Epithelial cell of proximal tubule (primary cell): ENCODE measurements around the gene PPCDC. TPM values are rescaled to one million over a fixed set of nuclear protein-coding genes. Genes with fewer than 3 reads are reported as not detected.
"Not testable (repeated sequence)": the region's sequence is repeated elsewhere in the genome, so short reads cannot be mapped to it uniquely, and the experiment has no call there.

Source experiments
- DNase-seq: peaks from one replicate; pipeline ENCODE4 v3.0.0-alpha.2; 2011; ENCODE audit warnings: low read depth
- H3K4me3 ChIP-seq: 2 replicates; pipeline ENCODE4 v1.5.1; 2011; ENCODE audit warnings: low read depth, mild to moderate bottlenecking, low read length
- CTCF ChIP-seq: conservative IDR thresholded peaks from 2 replicates; pipeline ENCODE4 v1.5.1; 2012; ENCODE audit warnings: low read depth, mild to moderate bottlenecking, low read length
- total RNA-seq: library from RNA; depleted of rRNA; stranded (reverse); fragments of >200 nt; gene quantifications from 2 replicates; pipeline ENCODE4 v1.2.3, GENCODE V29; 2015

Gene PPCDC
- total RNA-seq, 1 donor from 2014 or later: 26.1 TPM

GRCh38 chr15:75070674-75071073, 47.3 kb downstream of the PPCDC start:
- H3K4me3 ChIP-seq: no peak overlapping the region
- no peak for TF ChIP-seq CTCF
- DNase-seq: no peak

GRCh38 chr15:75073197-75073596, 49.8 kb downstream of the PPCDC start:
- no peak for TF ChIP-seq CTCF
- H3K4me3 ChIP-seq: no peak overlapping the region
- DNase-seq: no peak

- DNase-seq: no peak
- H3K4me3 ChIP-seq: no peak overlapping the region
- TF ChIP-seq CTCF: no peak
Observed at GRCh38 chr15:75076277-75076676, 52.9 kb downstream of the PPCDC start.

- H3K4me3 ChIP-seq, DNase-seq: not testable (repeated sequence)
Observed at GRCh38 chr15:75077551-75077961, 54.2 kb downstream of the PPCDC start.

GRCh38 chr15:75081150-75081549, 57.8 kb downstream of the PPCDC start:
- TF ChIP-seq CTCF: no peak
- no peak for DNase-seq
- H3K4me3 ChIP-seq: no peak overlapping the region

- no peak for TF ChIP-seq CTCF
- DNase-seq: no peak
Observed at GRCh38 chr15:75082689-75083088, 59.3 kb downstream of the PPCDC start.

GRCh38 chr15:75085708-75086107, 62.3 kb downstream of the PPCDC start:
- not testable (repeated sequence) for DNase-seq, H3K4me3 ChIP-seq

More at GRCh38 chr15:75082689-75083088, 59.3 kb downstream of the PPCDC start:
- H3K4me3 ChIP-seq: no peak overlapping the region

- no peak overlapping the region for H3K4me3 ChIP-seq
- no peak for DNase-seq
- TF ChIP-seq CTCF: no peak
Observed at GRCh38 chr15:75089456-75090387, 66.3 kb downstream of the PPCDC start.
